ELF-1 (cell line): ENCODE data around the gene WDR81.
A peak's percentile ranks its signal among the peaks of the same experiment; 100 is the strongest.
"Not testable (repeated sequence)": the region's sequence is repeated elsewhere in the genome, so short reads cannot be mapped to it uniquely, and the experiment has no call there.

ENCODE experiments used
- DNase-seq: peaks from one replicate; pipeline ENCODE4 v3.0.0-alpha.2; 2016; ENCODE audit warnings: low read depth, low spot score

The WDR81 gene

GRCh38 chr17:1713160-1713877, 11.2 kb upstream of the WDR81 start:
- no peak for DNase-seq

GRCh38 chr17:1713878-1714426, 10.6 kb upstream of the WDR81 start:
- DNase-seq: peak; percentile 83

GRCh38 chr17:1714427-1714979, 10.0 kb upstream of the WDR81 start:
- peak; percentile 94 for DNase-seq

- peak; percentile 95 for DNase-seq
Observed at GRCh38 chr17:1714980-1715802, 9.3 kb upstream of the WDR81 start.

- DNase-seq: no peak
Observed at GRCh38 chr17:1715803-1716075, 8.8 kb upstream of the WDR81 start.

- peak; percentile 100 for DNase-seq
Observed at GRCh38 chr17:1716076-1716911, 8.2 kb upstream of the WDR81 start.

- DNase-seq: peak; percentile 99
Observed at GRCh38 chr17:1716912-1717695, 7.4 kb upstream of the WDR81 start.

GRCh38 chr17:1718362-1719165, 5.9 kb upstream of the WDR81 start:
- DNase-seq: no peak

- peak; percentile 81 for DNase-seq
Observed at GRCh38 chr17:1720856-1721386, 3.6 kb upstream of the WDR81 start.

GRCh38 chr17:1722022-1722421, 2.5 kb upstream of the WDR81 start:
- DNase-seq: not testable (repeated sequence)

- no peak for DNase-seq
Observed at GRCh38 chr17:1724869-1725641, 551 bp downstream of the WDR81 start.

GRCh38 chr17:1725642-1726511, 1.4 kb downstream of the WDR81 start:
- no peak for DNase-seq

GRCh38 chr17:1726626-1727257, 2.2 kb downstream of the WDR81 start:
- no peak for DNase-seq

- DNase-seq: no peak
Observed at GRCh38 chr17:1727258-1727789, 2.8 kb downstream of the WDR81 start.

- no peak for DNase-seq
Observed at GRCh38 chr17:1727876-1728630, 3.5 kb downstream of the WDR81 start.

GRCh38 chr17:1729966-1730325, 5.4 kb downstream of the WDR81 start:
- DNase-seq: no peak
